ENCODE results near the gene RETREG3. TPM values are rescaled to one million over a fixed set of nuclear protein-coding genes. Genes with fewer than 3 reads are reported as not detected.

RETREG3 gene
- total and polyA plus RNA-seq, 9 of the 15 experiments (the other 6 are each of a cell fraction or from before 2014, with no cell fraction given): 4.1 to 39.0 (median 16.9) TPM

DNA sequence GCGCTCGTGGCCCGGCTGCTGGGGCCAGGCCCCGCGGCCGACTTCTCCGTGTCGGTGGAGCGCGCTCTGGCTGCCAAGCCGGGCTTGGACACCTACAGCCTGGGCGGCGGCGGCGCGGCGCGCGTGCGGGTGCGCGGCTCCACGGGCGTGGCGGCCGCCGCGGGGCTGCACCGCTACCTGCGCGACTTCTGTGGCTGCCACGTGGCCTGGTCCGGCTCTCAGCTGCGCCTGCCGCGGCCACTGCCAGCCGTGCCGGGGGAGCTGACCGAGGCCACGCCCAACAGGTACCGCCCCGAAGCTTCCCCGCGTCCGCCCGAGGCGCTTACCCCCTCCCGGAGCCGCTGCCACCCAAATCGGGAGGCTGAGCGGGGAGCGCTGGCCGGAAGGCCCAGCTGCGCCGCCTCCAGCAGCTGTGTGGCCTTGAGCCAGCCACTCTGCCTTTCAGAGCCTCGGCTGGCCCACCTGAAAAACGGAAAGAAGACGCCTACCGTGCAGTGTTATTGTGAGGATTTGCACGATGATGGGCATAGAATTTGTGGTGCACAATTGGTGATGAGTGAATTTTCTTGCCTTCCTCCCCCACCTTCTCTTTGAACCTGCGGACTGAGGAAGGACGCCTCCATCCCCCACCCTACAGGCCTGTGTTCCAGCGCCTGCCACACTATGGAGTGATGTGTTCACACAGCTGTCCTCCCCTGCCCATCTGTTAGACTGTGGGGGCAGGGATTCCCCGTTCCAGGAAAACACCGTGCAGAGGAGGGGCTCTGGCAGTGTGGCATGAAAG, 72.6 kb downstream of the RETREG3 start (continued):
- TF ChIP-seq KDM1A (IDR thresholded peaks at IDR 0.05): no peak
- TF ChIP-seq MCM7 (IDR thresholded peaks at IDR 0.05): no peak
- no peak for TF ChIP-seq ZNF695 (CRISPR knock-in tag; IDR thresholded peaks at IDR 0.05)
- TF ChIP-seq, protein P1, sequence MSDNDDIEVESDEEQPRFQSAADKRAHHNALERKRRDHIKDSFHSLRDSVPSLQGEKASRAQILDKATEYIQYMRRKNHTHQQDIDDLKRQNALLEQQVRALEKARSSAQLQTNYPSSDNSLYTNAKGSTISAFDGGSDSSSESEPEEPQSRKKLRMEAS (CRISPR knock-in tag; IDR thresholded peaks at IDR 0.05): no peak; the same call in none of the 2 replicates
- TF ChIP-seq, protein P2, sequence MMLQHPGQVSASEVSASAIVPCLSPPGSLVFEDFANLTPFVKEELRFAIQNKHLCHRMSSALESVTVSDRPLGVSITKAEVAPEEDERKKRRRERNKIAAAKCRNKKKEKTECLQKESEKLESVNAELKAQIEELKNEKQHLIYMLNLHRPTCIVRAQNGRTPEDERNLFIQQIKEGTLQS (IDR thresholded peaks at IDR 0.05): no peak
- TF ChIP-seq, protein P2 (CRISPR knock-in tag; conservative IDR thresholded peaks at IDR 0.05): no peak
- TF ChIP-seq, protein P3, sequence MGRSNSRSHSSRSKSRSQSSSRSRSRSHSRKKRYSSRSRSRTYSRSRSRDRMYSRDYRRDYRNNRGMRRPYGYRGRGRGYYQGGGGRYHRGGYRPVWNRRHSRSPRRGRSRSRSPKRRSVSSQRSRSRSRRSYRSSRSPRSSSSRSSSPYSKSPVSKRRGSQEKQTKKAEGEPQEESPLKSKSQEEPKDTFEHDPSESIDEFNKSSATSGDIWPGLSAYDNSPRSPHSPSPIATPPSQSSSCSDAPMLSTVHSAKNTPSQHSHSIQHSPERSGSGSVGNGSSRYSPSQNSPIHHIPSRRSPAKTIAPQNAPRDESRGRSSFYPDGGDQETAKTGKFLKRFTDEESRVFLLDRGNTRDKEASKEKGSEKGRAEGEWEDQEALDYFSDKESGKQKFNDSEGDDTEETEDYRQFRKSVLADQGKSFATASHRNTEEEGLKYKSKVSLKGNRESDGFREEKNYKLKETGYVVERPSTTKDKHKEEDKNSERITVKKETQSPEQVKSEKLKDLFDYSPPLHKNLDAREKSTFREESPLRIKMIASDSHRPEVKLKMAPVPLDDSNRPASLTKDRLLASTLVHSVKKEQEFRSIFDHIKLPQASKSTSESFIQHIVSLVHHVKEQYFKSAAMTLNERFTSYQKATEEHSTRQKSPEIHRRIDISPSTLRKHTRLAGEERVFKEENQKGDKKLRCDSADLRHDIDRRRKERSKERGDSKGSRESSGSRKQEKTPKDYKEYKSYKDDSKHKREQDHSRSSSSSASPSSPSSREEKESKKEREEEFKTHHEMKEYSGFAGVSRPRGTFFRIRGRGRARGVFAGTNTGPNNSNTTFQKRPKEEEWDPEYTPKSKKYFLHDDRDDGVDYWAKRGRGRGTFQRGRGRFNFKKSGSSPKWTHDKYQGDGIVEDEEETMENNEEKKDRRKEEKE (IDR thresholded peaks at IDR 0.05; ENCODE audit: borderline replicate concordance in 1 of 2, control insufficient read depth in 1 of 2, low read depth in 2 of 2, low read length in 1 of 2): no peak
- TF ChIP-seq, protein P4, sequence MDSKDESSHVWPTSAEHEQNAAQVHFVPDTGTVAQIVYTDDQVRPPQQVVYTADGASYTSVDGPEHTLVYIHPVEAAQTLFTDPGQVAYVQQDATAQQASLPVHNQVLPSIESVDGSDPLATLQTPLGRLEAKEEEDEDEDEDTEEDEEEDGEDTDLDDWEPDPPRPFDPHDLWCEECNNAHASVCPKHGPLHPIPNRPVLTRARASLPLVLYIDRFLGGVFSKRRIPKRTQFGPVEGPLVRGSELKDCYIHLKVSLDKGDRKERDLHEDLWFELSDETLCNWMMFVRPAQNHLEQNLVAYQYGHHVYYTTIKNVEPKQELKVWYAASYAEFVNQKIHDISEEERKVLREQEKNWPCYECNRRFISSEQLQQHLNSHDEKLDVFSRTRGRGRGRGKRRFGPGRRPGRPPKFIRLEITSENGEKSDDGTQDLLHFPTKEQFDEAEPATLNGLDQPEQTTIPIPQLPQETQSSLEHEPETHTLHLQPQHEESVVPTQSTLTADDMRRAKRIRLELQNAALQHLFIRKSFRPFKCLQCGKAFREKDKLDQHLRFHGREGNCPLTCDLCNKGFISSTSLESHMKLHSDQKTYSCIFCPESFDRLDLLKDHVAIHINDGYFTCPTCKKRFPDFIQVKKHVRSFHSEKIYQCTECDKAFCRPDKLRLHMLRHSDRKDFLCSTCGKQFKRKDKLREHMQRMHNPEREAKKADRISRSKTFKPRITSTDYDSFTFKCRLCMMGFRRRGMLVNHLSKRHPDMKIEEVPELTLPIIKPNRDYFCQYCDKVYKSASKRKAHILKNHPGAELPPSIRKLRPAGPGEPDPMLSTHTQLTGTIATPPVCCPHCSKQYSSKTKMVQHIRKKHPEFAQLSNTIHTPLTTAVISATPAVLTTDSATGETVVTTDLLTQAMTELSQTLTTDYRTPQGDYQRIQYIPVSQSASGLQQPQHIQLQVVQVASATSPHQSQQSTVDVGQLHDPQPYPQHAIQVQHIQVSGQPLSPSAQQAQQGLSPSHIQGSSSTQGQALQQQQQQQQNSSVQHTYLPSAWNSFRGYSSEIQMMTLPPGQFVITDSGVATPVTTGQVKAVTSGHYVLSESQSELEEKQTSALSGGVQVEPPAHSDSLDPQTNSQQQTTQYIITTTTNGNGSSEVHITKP (IDR thresholded peaks at IDR 0.05; ENCODE audit: partially characterized antibody): peak; percentile 31
- TF ChIP-seq ZNF212 (CRISPR knock-in tag; IDR thresholded peaks at IDR 0.05): no peak
- TF ChIP-seq, protein P5, sequence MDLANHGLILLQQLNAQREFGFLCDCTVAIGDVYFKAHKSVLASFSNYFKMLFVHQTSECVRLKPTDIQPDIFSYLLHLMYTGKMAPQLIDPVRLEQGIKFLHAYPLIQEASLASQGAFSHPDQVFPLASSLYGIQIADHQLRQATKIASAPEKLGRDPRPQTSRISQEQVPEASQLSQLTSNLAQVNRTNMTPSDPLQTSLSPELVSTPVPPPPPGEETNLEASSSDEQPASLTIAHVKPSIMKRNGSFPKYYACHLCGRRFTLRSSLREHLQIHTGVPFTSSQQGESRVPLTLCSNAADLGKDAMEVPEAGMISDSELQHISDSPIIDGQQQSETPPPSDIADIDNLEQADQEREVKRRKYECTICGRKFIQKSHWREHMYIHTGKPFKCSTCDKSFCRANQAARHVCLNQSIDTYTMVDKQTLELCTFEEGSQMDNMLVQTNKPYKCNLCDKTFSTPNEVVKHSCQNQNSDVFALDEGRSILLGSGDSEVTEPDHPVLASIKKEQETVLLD (IDR thresholded peaks at IDR 0.05): no peak
- no peak for TF ChIP-seq BRD4 (IDR thresholded peaks at IDR 0.05)
- no peak for TF ChIP-seq ZNF239 (CRISPR knock-in tag; IDR thresholded peaks at IDR 0.05)
- TF ChIP-seq, protein P6, sequence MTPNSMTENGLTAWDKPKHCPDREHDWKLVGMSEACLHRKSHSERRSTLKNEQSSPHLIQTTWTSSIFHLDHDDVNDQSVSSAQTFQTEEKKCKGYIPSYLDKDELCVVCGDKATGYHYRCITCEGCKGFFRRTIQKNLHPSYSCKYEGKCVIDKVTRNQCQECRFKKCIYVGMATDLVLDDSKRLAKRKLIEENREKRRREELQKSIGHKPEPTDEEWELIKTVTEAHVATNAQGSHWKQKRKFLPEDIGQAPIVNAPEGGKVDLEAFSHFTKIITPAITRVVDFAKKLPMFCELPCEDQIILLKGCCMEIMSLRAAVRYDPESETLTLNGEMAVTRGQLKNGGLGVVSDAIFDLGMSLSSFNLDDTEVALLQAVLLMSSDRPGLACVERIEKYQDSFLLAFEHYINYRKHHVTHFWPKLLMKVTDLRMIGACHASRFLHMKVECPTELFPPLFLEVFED (CRISPR knock-in tag; conservative IDR thresholded peaks at IDR 0.05): no peak
- no peak for TF ChIP-seq ZEB2 (IDR thresholded peaks at IDR 0.05)
- TF ChIP-seq RUNX1 (IDR thresholded peaks at IDR 0.05; ENCODE audit: low read depth): no peak
- TF ChIP-seq ZNF583 (CRISPR knock-in tag; IDR thresholded peaks at IDR 0.05): no peak
